ENCODE results near the gene APAF1. TPM values are rescaled to one million over a fixed set of nuclear protein-coding genes. Genes with fewer than 3 reads are reported as not detected.
"Not testable (repeated sequence)": the region's sequence is repeated elsewhere in the genome, so short reads cannot be mapped to it uniquely, and the experiment has no call there.

APAF1 gene, protein sequence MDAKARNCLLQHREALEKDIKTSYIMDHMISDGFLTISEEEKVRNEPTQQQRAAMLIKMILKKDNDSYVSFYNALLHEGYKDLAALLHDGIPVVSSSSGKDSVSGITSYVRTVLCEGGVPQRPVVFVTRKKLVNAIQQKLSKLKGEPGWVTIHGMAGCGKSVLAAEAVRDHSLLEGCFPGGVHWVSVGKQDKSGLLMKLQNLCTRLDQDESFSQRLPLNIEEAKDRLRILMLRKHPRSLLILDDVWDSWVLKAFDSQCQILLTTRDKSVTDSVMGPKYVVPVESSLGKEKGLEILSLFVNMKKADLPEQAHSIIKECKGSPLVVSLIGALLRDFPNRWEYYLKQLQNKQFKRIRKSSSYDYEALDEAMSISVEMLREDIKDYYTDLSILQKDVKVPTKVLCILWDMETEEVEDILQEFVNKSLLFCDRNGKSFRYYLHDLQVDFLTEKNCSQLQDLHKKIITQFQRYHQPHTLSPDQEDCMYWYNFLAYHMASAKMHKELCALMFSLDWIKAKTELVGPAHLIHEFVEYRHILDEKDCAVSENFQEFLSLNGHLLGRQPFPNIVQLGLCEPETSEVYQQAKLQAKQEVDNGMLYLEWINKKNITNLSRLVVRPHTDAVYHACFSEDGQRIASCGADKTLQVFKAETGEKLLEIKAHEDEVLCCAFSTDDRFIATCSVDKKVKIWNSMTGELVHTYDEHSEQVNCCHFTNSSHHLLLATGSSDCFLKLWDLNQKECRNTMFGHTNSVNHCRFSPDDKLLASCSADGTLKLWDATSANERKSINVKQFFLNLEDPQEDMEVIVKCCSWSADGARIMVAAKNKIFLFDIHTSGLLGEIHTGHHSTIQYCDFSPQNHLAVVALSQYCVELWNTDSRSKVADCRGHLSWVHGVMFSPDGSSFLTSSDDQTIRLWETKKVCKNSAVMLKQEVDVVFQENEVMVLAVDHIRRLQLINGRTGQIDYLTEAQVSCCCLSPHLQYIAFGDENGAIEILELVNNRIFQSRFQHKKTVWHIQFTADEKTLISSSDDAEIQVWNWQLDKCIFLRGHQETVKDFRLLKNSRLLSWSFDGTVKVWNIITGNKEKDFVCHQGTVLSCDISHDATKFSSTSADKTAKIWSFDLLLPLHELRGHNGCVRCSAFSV (N-terminal part only)
- 32.4 TPM for total RNA-seq

- DNase-seq: peak; percentile 94
Observed at GRCh38 chr12:98644712-98645571, at the start of gene APAF1, which contains the start of gene IKBIP. APAF1 (plus strand) TSS chr12:98645290; CDS start chr12:98648360, 3,070 bp downstream. IKBIP (minus strand) TSS chr12:98644788; CDS start chr12:98644701, 87 bp downstream.

DNA sequence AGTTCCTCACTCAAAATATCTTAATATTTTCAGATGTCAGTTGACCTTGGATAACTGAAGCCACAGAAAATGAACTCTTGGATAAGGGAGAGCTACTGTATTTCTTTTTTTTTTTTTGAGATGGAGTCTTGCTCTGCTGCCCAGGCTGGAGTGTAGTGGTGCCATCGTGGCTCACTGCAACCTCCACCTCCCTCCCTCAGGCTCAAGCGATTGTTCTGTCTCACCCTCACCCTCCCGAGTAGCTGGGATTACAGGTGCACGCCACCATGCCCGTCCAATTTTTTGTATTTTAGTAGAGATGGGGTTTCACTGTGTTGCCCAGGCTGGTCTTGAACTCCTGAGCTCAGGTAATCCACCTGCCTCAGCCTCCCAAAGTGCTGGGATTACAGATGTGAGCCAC, 47.8 kb upstream of the APAF1 start:
- DNase-seq: not testable (repeated sequence)

- no peak for DNase-seq
Observed at GRCh38 chr12:98601924-98602323, 43.2 kb upstream of the APAF1 start.

GRCh38 chr12:98606359-98606988, 38.6 kb upstream of the APAF1 start:
- DNase-seq: no peak

GRCh38 chr12:98610596-98610995, 34.5 kb upstream of the APAF1 start:
- DNase-seq: no peak

- no peak for DNase-seq
Observed at GRCh38 chr12:98612696-98613334, 32.3 kb upstream of the APAF1 start.

- no peak for DNase-seq
Observed at GRCh38 chr12:98618952-98619351, 26.1 kb upstream of the APAF1 start.

DNA sequence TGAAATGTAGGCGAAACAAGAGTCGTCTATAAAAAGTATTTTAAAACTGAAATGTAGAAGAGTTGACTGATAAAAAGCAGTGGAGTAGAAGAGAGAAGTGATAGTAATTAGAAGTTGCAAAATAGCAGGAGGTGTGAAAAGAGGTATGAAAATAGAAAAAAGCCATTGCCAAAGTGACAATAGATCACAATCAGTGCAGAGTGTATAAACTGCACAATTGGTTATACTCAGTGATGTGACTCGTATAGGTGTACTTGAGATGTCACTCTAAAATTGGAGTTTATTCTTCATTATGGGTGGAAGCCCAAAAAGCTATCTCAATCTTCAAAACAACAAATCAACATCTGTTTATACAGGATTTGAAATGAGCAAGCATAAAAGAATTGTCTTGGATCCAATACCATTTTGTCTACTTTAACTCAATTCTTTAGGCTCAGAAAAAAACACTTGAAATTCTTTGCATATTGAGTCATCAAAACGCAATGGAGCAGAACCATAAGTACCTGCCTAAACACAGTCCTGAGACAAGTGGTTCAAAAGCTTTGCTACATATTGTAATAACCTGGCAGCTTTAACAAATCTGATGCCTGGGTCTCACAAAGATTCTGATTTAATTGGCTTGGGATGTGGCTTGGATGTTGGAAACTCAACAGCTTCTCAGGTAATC, 9.3 kb upstream of the APAF1 start:
- DNase-seq: no peak

DNA sequence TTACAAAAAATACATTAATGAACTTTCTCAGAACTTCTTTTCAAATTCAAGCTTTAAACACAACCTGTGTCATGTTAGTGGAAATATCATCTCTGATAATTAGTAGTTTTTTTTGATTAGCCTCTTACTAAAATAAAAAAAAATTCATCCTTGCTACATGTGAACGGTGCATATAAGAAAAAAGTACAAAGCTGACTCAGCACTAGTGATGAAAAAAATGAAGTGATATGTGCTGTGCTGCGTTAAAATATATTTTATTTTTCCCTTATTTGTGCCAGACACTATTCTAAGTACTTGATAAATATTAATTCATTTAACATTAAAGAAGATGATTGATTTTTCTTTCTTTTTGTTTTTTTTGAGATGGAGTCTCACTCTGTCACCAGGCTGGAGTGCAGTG, 8.0 kb upstream of the APAF1 start:
- DNase-seq: no peak

- DNase-seq: no peak
Observed at GRCh38 chr12:98638009-98638408, 7.1 kb upstream of the APAF1 start.

GRCh38 chr12:98639491-98639890, 5.6 kb upstream of the APAF1 start:
- no peak for DNase-seq

DNA sequence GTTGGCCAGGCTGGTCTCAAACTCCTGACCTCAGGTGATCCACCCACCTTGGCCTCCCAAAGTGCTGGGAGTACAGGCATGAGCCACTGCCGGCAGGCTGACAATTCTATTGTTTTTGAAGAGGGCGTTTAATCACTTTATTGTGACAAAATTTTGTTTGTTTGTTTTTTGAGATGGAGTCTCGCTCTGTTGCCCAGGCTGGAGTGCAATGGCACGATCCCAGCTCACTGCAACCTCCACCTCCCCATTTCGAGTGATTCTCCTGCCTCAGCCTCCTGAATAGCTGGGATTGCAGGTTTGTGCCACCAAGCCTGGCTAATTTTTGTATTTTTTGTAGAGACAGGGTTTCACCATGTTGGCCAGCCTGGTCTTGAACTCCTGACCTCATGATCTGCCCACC, 2.3 kb upstream of the APAF1 start:
- DNase-seq: not testable (repeated sequence)

DNA sequence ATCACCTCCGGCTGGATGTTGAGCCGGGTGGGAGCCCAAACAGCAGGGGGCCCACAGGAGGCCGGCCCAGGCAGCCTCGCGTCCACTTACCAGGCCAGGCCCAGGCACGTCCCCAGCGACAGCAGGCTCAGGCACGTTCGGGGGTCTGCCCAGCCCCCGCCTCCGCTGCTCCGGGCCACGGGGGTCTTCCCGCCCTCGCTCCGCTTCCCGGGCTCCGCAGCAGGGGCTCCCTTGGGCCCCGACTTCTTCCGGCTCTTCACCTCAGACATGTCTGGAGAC, 718 bp upstream of the APAF1 start:
- DNase-seq: peak; percentile 50

- peak; percentile 17 for DNase-seq
Observed at GRCh38 chr12:98645572-98646067, 530 bp downstream of the APAF1 start.

GRCh38 chr12:98646294-98647090, 1.4 kb downstream of the APAF1 start:
- DNase-seq: no peak

GRCh38 chr12:98651328-98651727, 6.2 kb downstream of the APAF1 start:
- no peak for DNase-seq

- DNase-seq: no peak
Observed at GRCh38 chr12:98653866-98654493, 8.9 kb downstream of the APAF1 start.

DNA sequence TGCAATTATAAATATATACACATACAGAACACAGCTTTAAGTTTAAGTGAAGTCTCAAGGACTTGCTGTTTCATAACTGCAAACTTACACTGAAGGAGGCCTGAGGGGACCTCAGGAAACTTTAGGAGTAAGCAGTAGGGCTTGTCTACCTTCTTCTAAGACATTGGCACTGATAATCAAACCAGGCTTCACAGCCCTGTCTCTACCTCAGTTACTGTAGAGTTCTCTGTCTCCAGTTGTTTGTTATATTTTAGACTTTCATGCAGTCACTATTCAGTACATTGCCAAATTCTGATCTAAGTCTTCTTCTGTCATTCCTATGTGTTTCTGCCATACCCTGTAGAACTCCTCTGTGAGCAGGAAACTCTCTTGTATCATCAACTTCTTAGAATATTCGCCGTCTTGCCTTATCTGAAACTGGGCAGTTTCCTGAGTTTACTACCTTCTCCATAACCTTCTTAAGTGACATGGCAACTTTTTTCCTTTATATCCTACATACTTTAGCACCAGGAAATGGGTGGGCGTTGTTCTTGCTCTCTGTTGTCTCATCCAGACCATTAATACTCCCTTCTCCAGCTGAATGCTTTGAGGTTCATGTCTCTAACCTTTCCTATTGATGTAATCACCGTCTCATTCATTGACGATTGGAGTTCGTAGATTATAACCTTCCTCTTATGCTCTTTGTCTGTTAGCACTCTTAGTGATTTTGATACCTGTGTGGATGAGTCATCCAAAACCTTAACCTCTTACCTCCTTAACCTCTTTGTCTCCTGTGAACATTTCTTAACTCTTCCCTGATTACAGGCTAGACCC, 11.4 kb downstream of the APAF1 start:
- DNase-seq: no peak

Data from occipital lobe (tissue), 2 donors.